H1 (cell line): ENCODE data around the gene BRK1. TPM values are rescaled to one million over a fixed set of nuclear protein-coding genes. Genes with fewer than 3 reads are reported as not detected.
"Not testable (repeated sequence)": the region's sequence is repeated elsewhere in the genome, so short reads cannot be mapped to it uniquely, and the experiment has no call there.

ENCODE experiments used
- CTCF ChIA-PET: fragments of 300-600 bp; sonication (Branson Sonifier 250); formaldehyde crosslinking; loops from one replicate; lab custom pipeline; 2021; ENCODE audit not compliant: partially characterized antibody; lab: Charles Lee
- POLR2A ChIA-PET: fragments of 300-600 bp; sonication (Branson Sonifier 250); formaldehyde crosslinking; loops from one replicate; lab custom pipeline; 2021; ENCODE audit warnings: inconsistent platforms; ENCODE audit not compliant: partially characterized antibody; lab: Charles Lee
- DNase-seq, 2 experiments: peaks; one replicate each; pipeline versions ENCODE4 v3.0.0 to v3.0.0-alpha.2; 2010 to 2022; ENCODE audit warnings: low spot score in 2 of 2, low read depth in 1 of 2, mixed read lengths in 1 of 2
- FAIRE-seq: peaks from 2 replicates; lab custom pipeline; 2011; peaks lifted over from hg19 to GRCh38; lab: Jason Lieb, UNC
- H2AFZ ChIP-seq: 2 replicates; pipeline ENCODE4 v1.8.1; 2012; ENCODE audit warnings: low read length, inconsistent platforms
- H2AK5ac ChIP-seq: 2 replicates; pipeline ENCODE4 v1.6.1; 2013; ENCODE audit warnings: low read depth, low read length
- H2BK120ac ChIP-seq: replicated peaks from 2 replicates; pipeline ENCODE3; 2013; ENCODE audit warnings: low read depth, low read length, inconsistent platforms
- H2BK12ac ChIP-seq: 2 replicates; pipeline ENCODE4 v1.6.1; 2013; ENCODE audit warnings: low read depth, low read length
- H2BK15ac ChIP-seq: 2 replicates; pipeline ENCODE4 v1.6.1; 2013; ENCODE audit warnings: low read length
- H2BK20ac ChIP-seq: 2 replicates; pipeline ENCODE4 v1.6.1; 2013; ENCODE audit warnings: low read length
- H2BK5ac ChIP-seq: 2 replicates; pipeline ENCODE4 v1.6.1; 2013; ENCODE audit warnings: low read depth, low read length
- H3K14ac ChIP-seq: 2 replicates; pipeline ENCODE4 v1.6.1; 2013; ENCODE audit warnings: inconsistent platforms; ENCODE audit not compliant: insufficient read length
- H3K18ac ChIP-seq: 2 replicates; pipeline ENCODE4 v1.6.1; 2013; ENCODE audit warnings: low read length; ENCODE audit errors: extremely low read depth
- H3K23ac ChIP-seq: 2 replicates; pipeline ENCODE4 v1.6.1; 2013; ENCODE audit warnings: inconsistent platforms; ENCODE audit not compliant: insufficient read length
- H3K23me2 ChIP-seq: 2 replicates; pipeline ENCODE4 v1.6.1; 2013; ENCODE audit warnings: low read depth, low read length
- H3K27ac ChIP-seq: 2 replicates; pipeline ENCODE4 v1.6.1; 2011; ENCODE audit warnings: low read depth, low read length, inconsistent platforms
- H3K27me3 ChIP-seq, 4 experiments: replicated peaks in 1 of 4; 1 replicate in 1 of 4; 2 replicates in 3 of 4; pipeline versions ENCODE4 v1.6.1 to v1.8.1; 2011 to 2013; ENCODE audit warnings: low read length in 3 of 4, mild to moderate bottlenecking in 3 of 4, inconsistent platforms in 2 of 4, mixed read lengths in 2 of 4, moderate library complexity in 1 of 4; ENCODE audit not compliant: control insufficient read depth in 3 of 4, insufficient read depth in 3 of 4; ENCODE audit errors: extremely low read depth in 1 of 4
- H3K36me3 ChIP-seq, 4 experiments: 2 replicates each; pipeline versions ENCODE4 v1.6.1 to v1.8.1; 2011 to 2013; ENCODE audit warnings: mild to moderate bottlenecking in 4 of 4, low read length in 3 of 4, moderate library complexity in 2 of 4, control low read depth in 1 of 4, inconsistent platforms in 1 of 4; ENCODE audit not compliant: insufficient read depth in 4 of 4, control insufficient read depth in 2 of 4
- H3K4ac ChIP-seq: replicated peaks from 2 replicates; pipeline ENCODE3; 2013; ENCODE audit warnings: low read length, low read depth, mixed read lengths, inconsistent platforms; ENCODE audit not compliant: insufficient read length
- H3K4me1 ChIP-seq, 4 experiments: replicated peaks in 1 of 4; 1 replicate in 1 of 4; 2 replicates in 3 of 4; pipeline versions ENCODE4 v1.6.1 to v1.8.1; 2011 to 2013; ENCODE audit warnings: low read length in 3 of 4, inconsistent platforms in 2 of 4, mixed read lengths in 1 of 4; ENCODE audit not compliant: insufficient read depth in 4 of 4, control insufficient read depth in 3 of 4
- H3K4me2 ChIP-seq, 2 experiments: 2 replicates each; pipeline versions ENCODE4 v1.6.1 to v1.8.1; 2011 to 2013; ENCODE audit warnings: low read depth in 2 of 2, low read length in 2 of 2, control low read depth in 1 of 2, inconsistent platforms in 1 of 2, mild to moderate bottlenecking in 1 of 2; ENCODE audit not compliant: insufficient read depth in 1 of 2
- H3K4me3 ChIP-seq, 4 experiments: fragments of 200-600, 300-600 bp in 1 of 4; sonication (generic), shearing (Covaris generic), sonication (Bioruptor Twin) in 1 of 4; 2 replicates each; pipeline versions ENCODE4 v1.5.1 to v1.8.1; 2011 to 2016; ENCODE audit warnings: low read length in 4 of 4, low read depth in 3 of 4, control low read depth in 2 of 4, inconsistent platforms in 2 of 4, mild to moderate bottlenecking in 2 of 4, mixed read lengths in 1 of 4, moderate library complexity in 1 of 4; ENCODE audit not compliant: insufficient read depth in 2 of 4; ENCODE audit errors: extremely low read depth in 1 of 4
- H3K56ac ChIP-seq: replicated peaks from 2 replicates; pipeline ENCODE3; 2013; ENCODE audit warnings: low read depth, mild to moderate bottlenecking, mixed read lengths, low read length, inconsistent platforms; ENCODE audit not compliant: insufficient read length
- H3K79me1 ChIP-seq: 2 replicates; pipeline ENCODE4 v1.6.1; 2013; ENCODE audit warnings: low read depth, low read length, control low read depth
- H3K79me2 ChIP-seq, 2 experiments: 2 replicates each; pipeline versions ENCODE4 v1.6.1 to v1.8.1; 2012 to 2013; ENCODE audit warnings: low read length in 2 of 2, mild to moderate bottlenecking in 2 of 2, inconsistent platforms in 1 of 2; ENCODE audit not compliant: insufficient read depth in 2 of 2, control insufficient read depth in 1 of 2
- H3K9ac ChIP-seq, 4 experiments: replicated peaks in 1 of 4; 1 replicate in 1 of 4; 2 replicates in 3 of 4; pipeline versions ENCODE4 v1.6.1 to v1.8.1; 2011 to 2013; ENCODE audit warnings: low read depth in 3 of 4, low read length in 3 of 4, control low read depth in 2 of 4, mild to moderate bottlenecking in 2 of 4, moderate library complexity in 2 of 4, inconsistent platforms in 1 of 4; ENCODE audit errors: extremely low read depth in 1 of 4
- H3K9me3 ChIP-seq, 2 experiments: 2 replicates each; pipeline versions ENCODE4 v1.6.1 to v1.8.1; 2012 to 2013; ENCODE audit warnings: mild to moderate bottlenecking in 2 of 2, moderate library complexity in 2 of 2, control low read depth in 1 of 2, inconsistent platforms in 1 of 2, low read depth in 1 of 2, low read length in 1 of 2, mixed read lengths in 1 of 2; ENCODE audit not compliant: insufficient read depth in 2 of 2
- H4K20me1 ChIP-seq, 2 experiments: replicated peaks in 1 of 2; 2 replicates each; pipeline versions ENCODE3 to v1.8.1; 2011 to 2013; ENCODE audit warnings: inconsistent platforms in 2 of 2, low read length in 2 of 2, mild to moderate bottlenecking in 1 of 2; ENCODE audit not compliant: insufficient read depth in 2 of 2, control insufficient read depth in 1 of 2
- H4K5ac ChIP-seq: 2 replicates; pipeline ENCODE4 v1.6.1; 2013; ENCODE audit warnings: low read length, low read depth, mixed read lengths, inconsistent platforms; ENCODE audit not compliant: insufficient read length
- H4K8ac ChIP-seq: 2 replicates; pipeline ENCODE4 v1.8.0; 2013; ENCODE audit warnings: mild to moderate bottlenecking, moderate library complexity, low read length, inconsistent platforms; ENCODE audit not compliant: insufficient read depth; ENCODE audit errors: extremely low read depth
- H4K91ac ChIP-seq: replicated peaks from 2 replicates; pipeline ENCODE3; 2013; ENCODE audit warnings: low read length, mixed read lengths, inconsistent platforms; ENCODE audit not compliant: insufficient read length
- ASH2L ChIP-seq: fragments of 200-600, 300-600 bp; sonication (generic); IDR thresholded peaks from one replicate; pipeline ENCODE4 v1.7.1; 2017; ENCODE audit warnings: low read length
- JUN ChIP-seq: IDR thresholded peaks from 2 replicates; pipeline ENCODE4 v1.6.1; 2011; ENCODE audit warnings: low read depth, mild to moderate bottlenecking, improper control_type of control experiment, low read length
- WGBS, 2 experiments: shearing (Covaris generic) in 1 of 2; methylation state at CpG; one replicate each; pipeline versions ENCODE4 v1.1.6 to v1.1.7; 2013 to 2015; ENCODE audit warnings: low lambda C conversion rate in 2 of 2, mixed read lengths in 2 of 2, inconsistent platforms in 1 of 2, low coverage in 1 of 2, missing lambda C conversion rate in 1 of 2; ENCODE audit not compliant: insufficient replicate concordance in 2 of 2, insufficient coverage in 1 of 2, insufficient read length in 1 of 2; ENCODE audit errors: extremely low coverage in 1 of 2, missing lambda C conversion rate in 1 of 2; 5-methylcytosine and 5-hydroxymethylcytosine counted together
- polyA plus RNA-seq, 7 experiments: library from polyadenylated mRNA; depleted of rRNA in 3 of 7; stranded (reverse) in 5 of 7; unstranded in 2 of 7; fragments of >200 nt in 5 of 7; fragments of 200-250 nt in 2 of 7; gene quantifications; 1 replicate in 5 of 7; 2 replicates in 1 of 7; 4 replicates in 1 of 7; pipeline versions ENCODE4 v1.2.1 to v1.2.3, GENCODE V29; 2011 to 2013; ENCODE audit warnings: missing spikeins in 2 of 7, mixed read lengths in 2 of 7
- total RNA-seq: library from RNA; stranded (reverse); fragmentation: NEBNext Ultra II Directional; extraction: Animal tissue kit (Norgen Biotek cat#: 25700); gene quantifications from 2 replicates; pipeline ENCODE4 v1.2.1, GENCODE V29; 2021

Gene BRK1
- total and polyA plus RNA-seq, 2 of the 8 experiments (the other 6 are each of a cell fraction or from before 2014, with no cell fraction given), result 137 to 164 TPM

GRCh38 chr3:10173926-10174435 lies 58.5 kb downstream of the BRK1 start (continued):
- TF ChIP-seq ASH2L (no peak), JUN (no peak)

- not testable (repeated sequence) for H3K14ac ChIP-seq, H3K23me2 ChIP-seq, H3K27ac ChIP-seq, H3K4me2 ChIP-seq, H4K8ac ChIP-seq, H3K4me3 ChIP-seq, H2AFZ ChIP-seq, H3K23ac ChIP-seq, H3K9ac ChIP-seq, H3K18ac ChIP-seq, H3K79me1 ChIP-seq, H2AK5ac ChIP-seq, H3K79me2 ChIP-seq, H3K4me1 ChIP-seq, H2BK20ac ChIP-seq, H4K91ac ChIP-seq, H2BK15ac ChIP-seq, FAIRE-seq, DNase-seq, H3K56ac ChIP-seq, H3K4ac ChIP-seq, H3K27me3 ChIP-seq, H2BK5ac ChIP-seq, H3K36me3 ChIP-seq, H4K20me1 ChIP-seq, H2BK12ac ChIP-seq, H4K5ac ChIP-seq, H2BK120ac ChIP-seq, H3K9me3 ChIP-seq
- 87% methylated on average over 7 of the region's 7 CpGs; no CpG with 5 or more reads in 1 of the 2 experiments for WGBS, 2 experiments
- ChIA-PET CTCF (interaction anchor here (0.6 kb wide), 1 partner anchor 1117 kb away, joined by 5 read pairs; no protein-coding TSS in a partner anchor), POLR2A (interaction anchor here (0.8 to 1.5 kb wide), 2 partner anchors 26 to 70 kb away, joined by 3 read pairs; no protein-coding TSS in a partner anchor)
Observed at GRCh38 chr3:10175334-10175733, 59.9 kb downstream of the BRK1 start.
